ENCODE measurements around the gene C8G. TPM values are rescaled to one million over a fixed set of nuclear protein-coding genes. Genes with fewer than 3 reads are reported as not detected.

Gene C8G
- total and polyA plus RNA-seq, 9 of the 15 experiments (the other 6 are each of a cell fraction or from before 2014, with no cell fraction given) = 0.35 to 5.9 (median 2.7) TPM; not detected in 2

- intact Hi-C loops (cut with micrococcal nuclease) = no loop called here
- no peak for DNase-seq (ENCODE audit: extremely low read depth in 1 of 4, low spot score in 3 of 4)
- BruUV-seq (replicated peaks) = no TSS peak
- no peak for ATAC-seq
- peaks cover 29% of the 10 kb centered on the region for H3K79me2 ChIP-seq (ENCODE audit: control insufficient read depth, insufficient read depth, low read length)
- no peak for FAIRE-seq
- H3K9me3 ChIP-seq (replicated peaks; ENCODE audit: control insufficient read depth, insufficient read depth, low read depth, low read length) = no peaks in the 10 kb centered on the region
- H2AFZ ChIP-seq (ENCODE audit: low read depth, low read length) = no peak overlapping the region
- POLR2A ChIA-PET = interaction anchor here (0.7 kb wide), 2 partner anchors 15 to 76 kb away, joined by 3 read pairs; no protein-coding TSS in a partner anchor
- no peak overlapping the region for H3K4me3 ChIP-seq
- H3K9ac ChIP-seq (ENCODE audit: insufficient read depth in 1 of 2, low read depth in 2 of 2, low read length in 2 of 2) = no peak overlapping the region
- H3K27me3 ChIP-seq (ENCODE audit: control insufficient read depth in 2 of 2, insufficient read depth in 2 of 2, low read length in 2 of 2) = no peaks in the 10 kb centered on the region
- WGBS (ENCODE audit: insufficient coverage, low coverage, missing lambda C conversion rate) = 88% methylated on average over 9 of the region's 9 CpGs
- H3K36me3 ChIP-seq (ENCODE audit: control insufficient read depth, insufficient read depth, low read length) = peaks cover 73% of the 10 kb centered on the region
- in situ Hi-C loops (cut with MboI) = no loop called here
- no peak overlapping the region for H3K27ac ChIP-seq (ENCODE audit: extremely low read depth, low read depth, low read length)
- H3K4me2 ChIP-seq (ENCODE audit: insufficient read depth, low read length) = no peak overlapping the region
- peaks cover 0 to 11% of the 10 kb centered on the region in 2 experiments; a peak in 2 of 5 replicates for H3K4me1 ChIP-seq (replicated peaks in 1 of 2; ENCODE audit: control insufficient read depth in 2 of 2, insufficient read depth in 2 of 2, low read length in 2 of 2)
- H4K20me1 ChIP-seq (replicated peaks; ENCODE audit: control insufficient read depth, insufficient read depth, low read length) = peaks cover 9% of the 10 kb centered on the region
- CTCF ChIA-PET (ENCODE audit: low intra/inter-chr PET ratio) = no interaction called here
- peaks cover 3% of the 10 kb centered on the region for H3K9me1 ChIP-seq (ENCODE audit: control insufficient read depth, insufficient read depth, low read length)
- TF ChIP-seq COPS2 (conservative IDR thresholded peaks at IDR 0.05) = no peak
- no peak for TF ChIP-seq BCOR (IDR thresholded peaks at IDR 0.05)
- no peak for TF ChIP-seq MBD2 (IDR thresholded peaks at IDR 0.05; ENCODE audit: borderline replicate concordance, low read depth)
- TF ChIP-seq ZNF280B (CRISPR knock-in tag; IDR thresholded peaks at IDR 0.05) = no peak
- TF ChIP-seq BRD4 (IDR thresholded peaks at IDR 0.05) = no peak
- no peak for TF ChIP-seq TRIM24 (IDR thresholded peaks at IDR 0.05)
- no peak for TF ChIP-seq RNF2 (IDR thresholded peaks at IDR 0.05)
- no peak for TF ChIP-seq TRIM28 (IDR thresholded peaks at IDR 0.05)
- TF ChIP-seq GTF2E2 (tag; IDR thresholded peaks at IDR 0.05) = no peak
- no peak for TF ChIP-seq SRSF3 (IDR thresholded peaks at IDR 0.05; ENCODE audit: insufficient read depth, low read length)
- TF ChIP-seq HMG20B (CRISPR knock-in tag; IDR thresholded peaks at IDR 0.05) = no peak
- no peak for TF ChIP-seq CHD7 (IDR thresholded peaks at IDR 0.05; ENCODE audit: low read depth, low read length)
- TF ChIP-seq RBM25 (IDR thresholded peaks at IDR 0.05; ENCODE audit: low read depth, low read length, severe bottlenecking) = no peak
Measured at GRCh38 chr9:136899196-136899595, 45.8 kb upstream of the C8G start.
